ENCODE results near the gene FGD2.

FGD2 gene, protein sequence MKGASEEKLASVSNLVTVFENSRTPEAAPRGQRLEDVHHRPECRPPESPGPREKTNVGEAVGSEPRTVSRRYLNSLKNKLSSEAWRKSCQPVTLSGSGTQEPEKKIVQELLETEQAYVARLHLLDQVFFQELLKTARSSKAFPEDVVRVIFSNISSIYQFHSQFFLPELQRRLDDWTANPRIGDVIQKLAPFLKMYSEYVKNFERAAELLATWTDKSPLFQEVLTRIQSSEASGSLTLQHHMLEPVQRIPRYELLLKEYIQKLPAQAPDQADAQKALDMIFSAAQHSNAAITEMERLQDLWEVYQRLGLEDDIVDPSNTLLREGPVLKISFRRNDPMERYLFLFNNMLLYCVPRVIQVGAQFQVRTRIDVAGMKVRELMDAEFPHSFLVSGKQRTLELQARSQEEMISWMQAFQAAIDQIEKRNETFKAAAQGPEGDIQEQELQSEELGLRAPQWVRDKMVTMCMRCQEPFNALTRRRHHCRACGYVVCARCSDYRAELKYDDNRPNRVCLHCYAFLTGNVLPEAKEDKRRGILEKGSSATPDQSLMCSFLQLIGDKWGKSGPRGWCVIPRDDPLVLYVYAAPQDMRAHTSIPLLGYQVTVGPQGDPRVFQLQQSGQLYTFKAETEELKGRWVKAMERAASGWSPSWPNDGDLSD

DNA sequence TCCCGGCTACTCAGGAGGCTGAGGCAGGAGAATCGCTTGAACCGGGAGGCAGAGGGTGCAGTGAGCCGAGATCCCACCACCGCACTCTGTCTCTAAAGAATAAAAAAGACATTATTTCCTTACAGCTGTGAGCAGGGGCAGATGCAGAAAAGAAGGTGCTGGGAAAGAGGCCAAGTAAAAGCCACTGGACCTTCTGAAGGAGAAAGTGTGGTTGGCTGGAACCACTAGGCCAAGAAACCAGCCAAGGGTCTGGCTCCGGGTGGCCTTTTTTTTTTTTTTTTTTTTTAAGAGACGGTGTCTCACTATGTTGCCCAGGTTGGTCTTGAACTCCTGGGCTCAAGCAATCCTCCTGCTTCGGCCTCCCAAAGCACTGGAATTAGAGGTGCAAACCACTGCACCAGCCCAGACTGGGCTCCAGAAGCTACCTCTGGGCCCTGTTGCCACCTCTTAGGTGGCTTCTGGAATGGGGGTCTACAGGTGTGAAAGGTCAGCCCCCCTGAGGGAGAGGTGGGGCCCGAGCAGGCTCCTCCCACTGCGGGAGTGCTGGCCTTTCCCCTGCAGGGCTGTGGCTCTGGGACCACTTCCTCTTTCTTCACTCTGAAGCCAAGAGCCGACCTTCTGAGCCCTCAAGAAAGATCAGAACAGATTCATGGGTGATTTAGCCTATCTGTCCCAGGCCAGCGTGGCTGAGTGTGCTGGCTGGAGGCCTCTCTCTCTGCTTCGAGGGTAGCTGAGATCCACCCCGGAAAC lies at the start of gene FGD2:
TSS of gene FGD2 (plus strand) at position 595 of the 750 bp plus-strand sequence. CDS start 163 bp downstream, outside the sequence.
- DNase-seq (ENCODE audit: low read depth in 2 of 2, low spot score in 1 of 2): no peak

DNA sequence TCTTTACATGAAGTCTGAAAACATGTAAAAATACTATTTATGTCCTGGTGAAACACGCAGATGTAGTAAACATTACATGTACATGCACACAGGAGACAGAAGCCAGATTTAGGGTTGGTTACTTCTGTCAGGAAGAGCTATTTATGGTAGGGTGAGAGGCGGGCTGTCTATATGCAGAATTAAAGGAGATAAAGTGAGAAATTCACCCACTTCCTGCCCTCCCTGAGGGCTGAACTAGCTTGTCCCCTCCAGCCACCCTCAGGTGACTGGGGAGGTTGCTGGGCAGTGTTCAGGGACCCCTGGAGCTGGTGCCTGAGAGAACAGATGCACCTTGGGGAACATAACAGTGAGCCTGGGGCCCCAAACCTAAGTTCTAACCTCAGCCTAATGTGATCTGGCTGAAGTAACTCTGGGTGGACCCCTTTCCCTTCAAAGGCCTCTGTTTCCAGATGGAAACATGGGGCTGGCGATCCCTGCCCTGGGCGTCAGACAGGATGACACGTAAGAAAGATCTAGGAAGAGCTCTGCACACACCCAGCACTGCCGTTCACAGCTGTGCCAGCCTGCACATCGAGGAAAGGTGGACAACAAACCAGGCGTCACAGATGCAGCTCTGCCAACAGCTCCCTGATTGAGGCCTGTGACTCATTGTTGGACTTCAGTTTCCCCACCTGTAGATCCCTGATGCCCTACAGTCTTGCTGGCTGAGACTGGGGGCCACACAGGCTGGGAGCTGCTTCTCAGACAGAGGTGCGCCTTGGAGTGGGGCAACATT lies 49.6 kb upstream of the FGD2 start:
- no peak for DNase-seq (ENCODE audit: low read depth in 2 of 2, low spot score in 1 of 2)

DNA sequence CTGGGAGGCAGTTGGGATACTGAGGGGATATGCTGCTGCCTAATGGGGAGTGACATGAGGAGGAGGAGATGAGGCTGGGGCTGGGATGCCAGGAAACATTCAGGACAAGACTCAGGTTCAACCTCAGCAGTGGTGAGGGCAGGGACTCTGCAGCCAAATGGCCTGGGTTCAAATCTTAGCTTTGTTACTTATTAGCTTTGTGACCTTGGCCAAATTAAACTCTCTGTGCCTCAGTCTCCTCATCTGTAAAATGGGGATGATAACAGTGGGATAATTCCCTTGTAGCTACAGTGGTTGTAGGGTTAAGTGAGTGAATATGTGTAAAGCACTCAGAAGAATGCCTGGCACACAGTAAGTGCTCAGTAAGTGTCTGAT lies 49.0 kb upstream of the FGD2 start:
- DNase-seq (ENCODE audit: low read depth in 2 of 2, low spot score in 1 of 2): no peak

DNA sequence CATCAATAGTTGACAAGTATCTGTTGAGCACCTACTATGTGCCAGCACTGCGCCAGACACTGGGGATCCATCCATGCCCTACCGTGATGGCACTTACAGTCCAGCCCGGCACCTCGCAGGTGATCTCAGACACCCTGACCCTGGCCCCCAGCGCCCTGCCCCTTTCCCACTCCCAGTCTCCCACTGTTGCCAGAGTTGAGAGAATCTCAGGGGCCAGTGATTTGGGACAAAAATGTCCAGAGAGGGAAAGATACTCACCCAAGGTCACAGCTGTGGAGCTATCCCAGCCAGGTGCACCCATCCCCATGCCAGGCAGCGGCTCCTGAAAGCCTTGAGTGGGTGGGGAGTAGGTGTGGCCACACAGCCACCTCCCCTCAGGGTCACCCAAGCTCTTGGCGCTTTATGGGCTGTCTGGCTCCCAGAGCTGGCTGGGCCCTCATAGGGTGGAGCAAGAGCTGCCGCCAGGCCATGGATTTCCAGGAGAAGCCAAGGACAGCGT lies 47.6 kb upstream of the FGD2 start:
- DNase-seq (ENCODE audit: low read depth in 2 of 2, low spot score in 1 of 2): no peak

DNA sequence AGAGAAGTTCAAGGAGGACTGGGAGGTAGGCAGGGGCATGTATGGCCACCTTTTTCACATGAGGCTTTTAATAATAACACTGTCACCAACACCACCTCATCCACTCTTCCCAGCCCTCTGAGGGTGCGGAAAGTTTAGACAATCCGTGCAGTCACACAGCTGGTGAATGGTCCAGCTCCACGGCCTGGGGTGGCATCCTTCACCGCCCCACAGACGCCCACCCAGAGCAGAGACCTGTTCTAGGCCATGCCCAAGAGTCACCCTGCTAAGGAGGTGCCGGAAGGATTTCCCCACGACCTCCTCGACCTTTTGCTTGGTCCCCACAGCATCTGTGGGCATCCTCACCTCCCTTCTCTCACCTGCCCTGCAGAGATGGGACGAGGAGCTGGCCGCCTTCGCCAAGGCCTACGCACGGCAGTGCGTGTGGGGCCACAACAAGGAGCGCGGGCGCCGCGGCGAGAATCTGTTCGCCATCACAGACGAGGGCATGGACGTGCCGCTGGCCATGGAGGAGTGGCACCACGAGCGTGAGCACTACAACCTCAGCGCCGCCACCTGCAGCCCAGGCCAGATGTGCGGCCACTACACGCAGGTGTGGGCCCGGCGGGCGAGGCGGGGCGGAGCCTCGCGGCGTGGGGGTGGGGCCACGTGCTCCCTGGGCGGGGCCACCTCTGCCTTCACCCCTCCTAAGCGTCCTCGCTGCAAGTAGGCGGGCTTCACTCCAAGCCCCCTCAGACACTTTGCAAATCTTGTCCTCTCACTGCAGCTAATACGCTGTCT lies 46.5 kb upstream of the FGD2 start:
- DNase-seq (ENCODE audit: low read depth in 2 of 2, low spot score in 1 of 2): no peak

DNA sequence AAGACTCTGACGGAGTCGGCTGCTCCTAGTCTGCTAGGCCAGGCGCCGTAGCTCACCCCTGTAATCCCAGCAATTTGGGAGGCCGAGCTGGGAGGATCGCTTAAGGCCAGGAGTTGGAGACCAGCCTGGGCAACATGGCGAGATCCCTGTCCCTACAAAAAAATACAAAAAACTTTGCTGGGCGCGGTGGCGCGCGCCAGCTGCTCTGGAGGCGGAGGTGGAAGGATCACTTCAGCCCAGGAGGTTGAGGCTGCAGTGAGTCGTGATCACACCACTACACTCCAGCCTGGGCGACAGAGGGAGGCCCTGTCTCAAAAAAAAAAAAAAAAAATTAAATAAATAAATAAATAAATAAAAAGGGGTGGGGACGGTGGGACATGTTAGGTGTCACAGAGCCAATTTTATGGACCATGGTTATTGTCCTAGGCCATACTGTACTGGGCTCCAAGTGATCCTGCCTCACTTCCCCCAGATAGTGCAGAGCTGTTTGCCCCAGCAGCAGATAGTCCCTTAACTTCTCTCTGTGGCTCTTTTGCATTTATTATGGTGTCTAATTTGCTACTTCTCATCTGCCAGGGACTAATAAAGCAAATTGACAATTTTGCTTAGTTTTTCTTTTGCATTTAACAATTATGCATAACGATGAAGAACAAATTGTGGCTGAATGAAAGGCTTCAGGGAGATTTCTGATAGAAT lies 45.8 kb upstream of the FGD2 start:
- DNase-seq (ENCODE audit: low read depth in 2 of 2, low spot score in 1 of 2): no peak

DNA sequence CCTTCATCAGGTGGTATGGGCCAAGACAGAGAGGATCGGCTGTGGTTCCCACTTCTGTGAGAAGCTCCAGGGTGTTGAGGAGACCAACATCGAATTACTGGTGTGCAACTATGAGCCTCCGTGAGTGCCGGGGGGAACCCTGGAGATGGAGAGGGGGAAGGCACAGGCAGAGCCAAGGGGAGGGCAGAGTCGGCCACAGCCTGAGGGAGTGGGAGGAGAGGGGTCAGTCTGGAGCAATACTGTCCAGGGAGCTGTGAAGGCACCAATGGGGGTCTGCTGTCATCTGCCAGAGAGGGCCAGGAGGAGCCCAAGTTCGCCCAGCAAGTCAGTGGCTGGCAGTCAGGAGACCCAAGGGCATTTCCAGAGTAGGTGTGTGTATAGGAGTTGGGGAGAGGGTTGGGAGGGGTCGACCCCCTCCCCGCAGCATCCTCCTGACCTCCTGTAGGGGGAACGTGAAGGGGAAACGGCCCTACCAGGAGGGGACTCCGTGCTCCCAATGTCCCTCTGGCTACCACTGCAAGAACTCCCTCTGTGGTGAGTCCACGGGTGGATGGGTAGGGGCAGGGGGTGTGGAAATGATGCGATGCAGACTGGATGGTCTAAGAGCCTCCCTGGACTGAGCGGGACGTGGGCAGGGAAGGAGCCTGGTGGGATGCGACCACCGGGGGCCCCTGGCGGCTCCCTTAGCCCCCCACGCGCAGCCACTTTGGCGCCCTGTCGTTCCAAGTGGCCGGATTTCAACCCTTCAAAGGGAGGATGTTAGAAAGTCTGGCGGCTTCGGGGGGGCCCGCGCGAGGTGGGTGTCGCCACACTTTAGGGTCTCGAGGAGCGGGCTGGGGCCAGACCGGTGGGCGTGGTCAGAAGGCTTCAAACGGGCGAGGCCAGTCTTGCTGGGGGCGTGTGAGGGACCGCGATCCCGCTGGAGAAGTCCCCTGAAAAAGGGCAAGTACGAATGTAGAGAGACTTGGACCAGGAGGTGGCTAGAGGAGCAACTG lies 43.7 kb upstream of the FGD2 start:
- no peak for DNase-seq (ENCODE audit: low read depth in 2 of 2, low spot score in 1 of 2)

DNA sequence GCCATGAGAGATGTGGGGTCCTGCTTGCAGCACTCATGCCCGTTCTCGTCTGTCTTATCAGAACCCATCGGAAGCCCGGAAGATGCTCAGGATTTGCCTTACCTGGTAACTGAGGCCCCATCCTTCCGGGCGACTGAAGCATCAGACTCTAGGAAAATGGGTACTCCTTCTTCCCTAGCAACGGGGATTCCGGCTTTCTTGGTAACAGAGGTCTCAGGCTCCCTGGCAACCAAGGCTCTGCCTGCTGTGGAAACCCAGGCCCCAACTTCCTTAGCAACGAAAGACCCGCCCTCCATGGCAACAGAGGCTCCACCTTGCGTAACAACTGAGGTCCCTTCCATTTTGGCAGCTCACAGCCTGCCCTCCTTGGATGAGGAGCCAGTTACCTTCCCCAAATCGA lies 42.6 kb upstream of the FGD2 start:
- peak in 1 of 2 donors; percentile 50 for DNase-seq (ENCODE audit: low read depth in 2 of 2, low spot score in 1 of 2)

DNA sequence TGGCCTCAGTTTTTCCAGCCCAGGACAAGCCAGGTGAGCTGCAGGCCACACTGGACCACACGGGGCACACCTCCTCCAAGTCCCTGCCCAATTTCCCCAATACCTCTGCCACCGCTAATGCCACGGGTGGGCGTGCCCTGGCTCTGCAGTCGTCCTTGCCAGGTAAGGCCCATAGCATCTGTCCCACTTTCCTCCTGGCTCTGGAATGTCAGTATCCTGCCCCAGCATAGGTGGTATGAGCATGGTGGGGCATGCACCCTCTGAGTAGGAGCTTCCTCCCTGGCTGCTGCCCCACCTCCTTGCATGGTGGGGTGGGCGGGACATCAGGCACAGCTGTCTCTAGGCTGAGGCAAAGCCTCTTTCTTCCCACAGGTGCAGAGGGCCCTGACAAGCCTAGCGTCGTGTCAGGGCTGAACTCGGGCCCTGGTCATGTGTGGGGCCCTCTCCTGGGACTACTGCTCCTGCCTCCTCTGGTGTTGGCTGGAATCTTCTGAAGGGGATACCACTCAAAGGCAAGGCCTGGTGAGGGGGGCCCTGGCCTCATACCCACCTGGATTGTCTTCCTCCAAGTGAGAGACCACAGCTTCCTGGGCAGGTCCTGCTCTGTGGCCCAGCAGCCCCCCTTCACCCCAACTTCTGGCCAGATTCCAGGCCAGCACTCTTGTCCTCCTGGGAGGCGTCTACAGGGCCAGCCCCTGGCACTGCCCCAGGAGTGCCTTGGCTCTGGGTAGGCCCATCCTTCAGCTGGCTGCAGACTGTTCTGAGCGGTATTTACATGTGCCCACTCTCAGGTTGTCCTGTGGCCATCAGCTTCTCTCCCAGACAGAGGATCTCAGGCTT lies 41.8 kb upstream of the FGD2 start:
- DNase-seq (ENCODE audit: low read depth in 2 of 2, low spot score in 1 of 2): no peak

DNA sequence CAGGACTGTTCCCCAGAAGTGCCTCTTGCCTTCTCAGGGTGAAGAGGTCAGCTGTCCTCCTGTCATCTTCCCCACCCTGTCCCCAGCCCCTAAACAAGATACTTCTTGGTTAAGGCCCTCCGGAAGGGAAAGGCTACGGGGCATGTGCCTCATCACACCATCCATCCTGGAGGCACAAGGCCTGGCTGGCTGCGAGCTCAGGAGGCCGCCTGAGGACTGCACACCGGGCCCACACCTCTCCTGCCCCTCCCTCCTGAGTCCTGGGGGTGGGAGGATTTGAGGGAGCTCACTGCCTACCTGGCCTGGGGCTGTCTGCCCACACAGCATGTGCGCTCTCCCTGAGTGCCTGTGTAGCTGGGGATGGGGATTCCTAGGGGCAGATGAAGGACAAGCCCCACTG lies 41.1 kb upstream of the FGD2 start:
- DNase-seq (ENCODE audit: low read depth in 2 of 2, low spot score in 1 of 2): no peak

DNA sequence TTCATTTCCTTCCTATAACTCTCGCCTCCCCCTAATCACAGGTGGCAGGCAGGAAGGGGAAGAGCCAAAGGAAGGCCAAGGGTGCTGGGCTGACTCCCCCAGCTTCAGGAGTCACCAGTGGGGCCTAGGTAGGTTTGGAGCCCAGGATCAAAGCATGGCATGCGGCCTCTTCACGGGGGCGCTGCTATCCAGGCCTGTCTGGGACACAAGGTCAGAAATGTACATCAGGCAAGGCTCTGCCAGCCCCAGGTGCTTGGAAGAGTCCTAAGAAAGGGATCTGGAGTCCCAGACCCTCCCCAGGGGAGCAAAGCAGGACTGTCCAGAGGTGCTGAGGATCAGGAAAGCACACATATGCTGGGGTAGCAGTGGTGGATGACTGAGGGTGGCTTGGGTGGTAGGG lies 40.5 kb upstream of the FGD2 start:
- DNase-seq (ENCODE audit: low read depth in 2 of 2, low spot score in 1 of 2): no peak

DNA sequence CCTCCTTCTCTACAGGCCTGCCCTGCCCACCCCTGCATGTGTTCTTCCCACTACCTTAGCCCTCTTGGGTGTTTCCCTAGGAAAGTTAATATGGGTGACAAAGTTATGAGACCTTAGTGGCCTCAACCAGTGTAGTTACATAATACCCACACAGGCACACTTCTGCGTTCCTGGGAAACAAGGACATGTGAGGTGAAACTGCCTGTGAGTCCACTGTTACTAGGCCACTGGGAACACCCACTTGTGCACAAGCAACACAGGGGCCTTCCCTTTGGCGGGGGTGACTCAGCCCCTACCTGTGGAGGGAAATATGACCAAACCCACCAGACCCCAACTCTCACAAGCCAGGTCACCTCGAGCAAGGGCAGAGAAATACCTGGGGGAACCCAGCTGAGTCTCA lies 38.2 kb upstream of the FGD2 start:
- DNase-seq (ENCODE audit: low read depth in 2 of 2, low spot score in 1 of 2): no peak

DNA sequence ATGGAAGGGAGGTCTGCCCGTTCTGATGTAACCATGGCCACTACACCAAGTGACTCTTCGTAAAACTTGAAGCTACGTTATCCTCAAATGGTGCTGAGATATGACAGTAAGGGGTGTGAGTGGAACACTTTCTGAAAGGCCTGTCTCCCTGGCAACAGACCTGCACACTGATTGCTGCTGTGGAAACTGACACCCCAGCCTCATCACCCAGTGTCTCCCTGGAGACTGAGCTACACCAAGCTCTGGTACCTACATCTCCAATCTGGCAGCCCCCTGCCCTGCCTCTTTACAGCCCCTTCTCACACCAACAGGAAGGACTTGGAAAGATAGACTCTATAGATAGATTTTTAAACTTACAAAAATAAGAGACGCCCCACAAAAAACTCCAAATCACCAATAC lies 37.7 kb upstream of the FGD2 start:
- no peak for DNase-seq (ENCODE audit: low read depth in 2 of 2, low spot score in 1 of 2)

DNA sequence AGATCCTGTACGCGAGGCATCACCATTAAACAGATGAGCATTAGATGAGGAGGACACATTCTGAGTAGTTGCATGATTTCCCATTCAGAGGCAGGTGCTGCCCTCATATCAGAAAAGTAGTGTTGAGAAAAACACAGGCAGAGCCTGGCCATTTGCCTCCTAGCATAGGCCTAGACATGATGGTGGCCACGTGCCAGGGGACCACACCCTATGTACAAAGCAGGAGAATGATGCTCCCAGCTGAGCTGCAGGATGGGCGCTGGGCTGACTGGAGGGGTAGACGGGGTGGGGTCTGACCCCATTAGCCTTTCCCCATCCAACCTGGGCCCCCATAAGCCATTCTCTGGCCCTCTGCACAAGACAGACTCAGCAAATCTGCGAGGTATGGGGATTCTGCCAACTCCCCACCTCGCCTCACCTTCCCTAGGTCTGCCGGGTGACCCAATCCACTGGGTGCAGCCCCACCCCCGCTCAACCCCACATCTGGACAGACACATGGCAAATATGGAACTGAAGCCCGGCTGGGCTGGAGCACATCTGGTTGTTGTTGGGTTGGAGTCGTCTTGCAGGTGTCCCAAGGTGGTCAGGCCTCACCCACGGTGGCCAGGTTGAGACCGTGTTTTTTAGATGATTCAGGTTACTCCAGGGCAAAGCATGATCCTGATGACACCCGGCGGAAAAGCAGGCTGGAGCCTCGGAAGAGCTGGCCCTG lies 37.0 kb upstream of the FGD2 start:
- DNase-seq (ENCODE audit: low read depth in 2 of 2, low spot score in 1 of 2): no peak

DNA sequence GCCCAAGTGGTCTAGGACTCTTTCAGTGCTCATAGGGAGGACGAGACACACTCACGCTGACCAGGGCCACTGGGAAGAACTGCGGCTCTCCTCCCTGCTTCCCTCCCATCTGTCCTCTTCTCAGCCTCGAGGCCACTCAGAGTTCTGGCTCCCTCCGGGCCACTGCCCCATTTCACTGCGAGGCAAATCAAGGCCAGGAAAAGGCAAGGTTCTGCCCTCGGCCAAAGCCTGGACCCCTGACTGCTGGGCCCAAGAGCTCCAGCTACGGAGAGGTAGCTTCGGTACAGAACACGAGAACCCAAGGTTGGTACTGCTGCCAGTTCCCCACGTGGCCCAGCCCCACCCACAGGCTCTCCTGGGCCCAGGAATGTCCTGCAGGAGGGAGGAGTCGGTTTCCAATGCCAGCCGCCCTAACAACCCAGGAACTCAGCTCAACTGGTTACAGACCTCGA lies 36.2 kb upstream of the FGD2 start:
- no peak for DNase-seq (ENCODE audit: low read depth in 2 of 2, low spot score in 1 of 2)

DNA sequence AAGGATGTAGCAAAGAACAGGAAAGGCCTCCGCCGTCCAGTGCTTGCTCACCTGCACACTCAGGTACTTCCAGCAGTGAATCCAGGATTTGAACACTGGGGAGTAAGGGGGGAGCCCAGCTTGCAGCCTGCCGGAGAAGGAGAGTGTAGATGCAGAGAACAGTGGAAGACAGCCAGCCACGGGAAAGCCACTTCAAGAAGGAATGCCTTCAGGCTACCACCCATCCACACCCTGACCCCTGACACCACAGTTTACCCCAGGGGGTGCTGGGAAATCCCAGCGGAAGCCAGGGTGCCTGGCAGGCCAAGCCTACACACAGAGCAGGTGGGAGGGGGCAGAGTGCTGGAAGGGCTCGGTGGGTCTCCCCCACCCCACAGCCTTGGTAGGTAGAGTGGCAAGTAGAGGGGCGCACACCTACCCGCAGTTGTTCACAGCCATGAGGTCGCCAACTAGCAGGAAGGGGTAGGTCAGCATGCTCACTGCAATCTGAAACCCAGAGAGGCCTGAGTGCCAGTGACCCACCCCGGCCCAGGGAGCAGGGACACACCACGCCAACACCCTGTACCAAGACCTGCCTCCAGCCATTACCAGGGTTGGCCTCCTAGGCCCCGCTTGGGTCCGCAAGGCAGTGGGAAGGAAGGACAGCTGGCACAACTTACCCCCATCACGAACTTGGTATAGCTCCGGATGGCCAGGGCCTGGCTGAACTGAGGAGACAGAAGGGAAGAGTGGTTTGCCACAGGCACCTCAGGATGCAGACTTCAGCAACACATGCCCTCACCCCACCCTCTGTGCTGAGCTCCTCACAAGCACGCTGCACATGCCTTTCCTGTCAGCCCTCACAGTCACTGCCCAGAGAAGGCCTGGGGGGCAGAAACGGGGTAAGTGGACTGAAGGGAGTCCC lies 35.2 kb upstream of the FGD2 start:
- no peak for DNase-seq (ENCODE audit: low read depth in 2 of 2, low spot score in 1 of 2)
